ENCODE results near the gene CCDC40. TPM values are rescaled to one million over a fixed set of nuclear protein-coding genes. Genes with fewer than 3 reads are reported as not detected.
A peak's percentile ranks its signal among the peaks of the same experiment; 100 is the strongest.

CCDC40 gene
- total and polyA plus RNA-seq, 2 of the 13 experiments (the other 11 are each of a cell fraction or from before 2014, with no cell fraction given) = 4.1 to 5.5 TPM

DNA sequence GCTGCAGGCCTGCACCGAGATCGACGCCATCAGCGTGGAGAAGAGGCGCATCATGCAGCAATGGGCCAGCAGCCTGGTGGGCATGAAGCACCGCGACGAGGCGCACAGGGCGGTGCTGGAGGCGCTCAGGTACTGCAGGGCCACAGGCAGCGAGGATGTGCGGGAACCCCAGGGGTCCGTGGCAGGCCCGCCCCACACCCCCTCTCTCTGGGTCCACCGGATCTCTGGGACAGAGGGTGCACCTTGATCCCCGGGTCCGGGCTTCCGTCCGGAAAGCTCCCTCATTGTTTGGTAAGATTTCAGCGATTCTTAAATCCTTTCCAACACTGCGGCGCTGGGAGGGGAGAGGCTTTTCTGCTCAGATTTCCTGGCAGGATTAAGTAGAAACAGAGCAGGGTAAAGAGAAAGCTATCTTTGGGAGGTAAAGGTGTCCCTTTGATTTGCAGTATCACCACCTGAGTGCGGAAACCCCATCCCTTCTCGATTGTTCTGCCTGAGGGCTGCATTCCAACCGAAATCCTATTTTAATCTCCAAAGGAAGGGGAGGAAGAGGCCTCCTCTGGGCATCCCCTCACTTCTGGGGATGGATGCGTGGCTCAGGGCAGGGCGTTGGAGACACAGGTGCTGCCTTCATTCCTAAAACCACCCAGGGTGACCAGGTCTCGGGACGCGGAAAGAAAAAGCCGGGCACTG lies 29.2 kb downstream of the CCDC40 start (continued):
- TF ChIP-seq HNRNPL (IDR thresholded peaks at IDR 0.05; ENCODE audit: low read depth, low read length) = 0 out of 2 replicates have a peak, but pooled peaks have one; percentile 27
- 0 out of 2 replicates have a peak, but pooled peaks have one; percentile 14 for TF ChIP-seq HNF4G (IDR thresholded peaks at IDR 0.05; ENCODE audit: borderline replicate concordance, low read depth, low read length)
- no peak for TF ChIP-seq HNF4G (CRISPR knock-in tag; IDR thresholded peaks at IDR 0.05; ENCODE audit: borderline replicate concordance, low read depth)
- TF ChIP-seq IRF2 (CRISPR knock-in tag; IDR thresholded peaks at IDR 0.05) = no peak
- TF ChIP-seq, protein P1, sequence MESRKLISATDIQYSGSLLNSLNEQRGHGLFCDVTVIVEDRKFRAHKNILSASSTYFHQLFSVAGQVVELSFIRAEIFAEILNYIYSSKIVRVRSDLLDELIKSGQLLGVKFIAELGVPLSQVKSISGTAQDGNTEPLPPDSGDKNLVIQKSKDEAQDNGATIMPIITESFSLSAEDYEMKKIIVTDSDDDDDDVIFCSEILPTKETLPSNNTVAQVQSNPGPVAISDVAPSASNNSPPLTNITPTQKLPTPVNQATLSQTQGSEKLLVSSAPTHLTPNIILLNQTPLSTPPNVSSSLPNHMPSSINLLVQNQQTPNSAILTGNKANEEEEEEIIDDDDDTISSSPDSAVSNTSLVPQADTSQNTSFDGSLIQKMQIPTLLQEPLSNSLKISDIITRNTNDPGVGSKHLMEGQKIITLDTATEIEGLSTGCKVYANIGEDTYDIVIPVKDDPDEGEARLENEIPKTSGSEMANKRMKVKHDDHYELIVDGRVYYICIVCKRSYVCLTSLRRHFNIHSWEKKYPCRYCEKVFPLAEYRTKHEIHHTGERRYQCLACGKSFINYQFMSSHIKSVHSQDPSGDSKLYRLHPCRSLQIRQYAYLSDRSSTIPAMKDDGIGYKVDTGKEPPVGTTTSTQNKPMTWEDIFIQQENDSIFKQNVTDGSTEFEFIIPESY (CRISPR knock-in tag; IDR thresholded peaks at IDR 0.05) = peak; percentile 98
- 0 out of 2 replicates have a peak, but pooled peaks have one; percentile 10 for TF ChIP-seq GABPB1 (CRISPR knock-in tag; IDR thresholded peaks at IDR 0.05)
- TF ChIP-seq, protein P2, sequence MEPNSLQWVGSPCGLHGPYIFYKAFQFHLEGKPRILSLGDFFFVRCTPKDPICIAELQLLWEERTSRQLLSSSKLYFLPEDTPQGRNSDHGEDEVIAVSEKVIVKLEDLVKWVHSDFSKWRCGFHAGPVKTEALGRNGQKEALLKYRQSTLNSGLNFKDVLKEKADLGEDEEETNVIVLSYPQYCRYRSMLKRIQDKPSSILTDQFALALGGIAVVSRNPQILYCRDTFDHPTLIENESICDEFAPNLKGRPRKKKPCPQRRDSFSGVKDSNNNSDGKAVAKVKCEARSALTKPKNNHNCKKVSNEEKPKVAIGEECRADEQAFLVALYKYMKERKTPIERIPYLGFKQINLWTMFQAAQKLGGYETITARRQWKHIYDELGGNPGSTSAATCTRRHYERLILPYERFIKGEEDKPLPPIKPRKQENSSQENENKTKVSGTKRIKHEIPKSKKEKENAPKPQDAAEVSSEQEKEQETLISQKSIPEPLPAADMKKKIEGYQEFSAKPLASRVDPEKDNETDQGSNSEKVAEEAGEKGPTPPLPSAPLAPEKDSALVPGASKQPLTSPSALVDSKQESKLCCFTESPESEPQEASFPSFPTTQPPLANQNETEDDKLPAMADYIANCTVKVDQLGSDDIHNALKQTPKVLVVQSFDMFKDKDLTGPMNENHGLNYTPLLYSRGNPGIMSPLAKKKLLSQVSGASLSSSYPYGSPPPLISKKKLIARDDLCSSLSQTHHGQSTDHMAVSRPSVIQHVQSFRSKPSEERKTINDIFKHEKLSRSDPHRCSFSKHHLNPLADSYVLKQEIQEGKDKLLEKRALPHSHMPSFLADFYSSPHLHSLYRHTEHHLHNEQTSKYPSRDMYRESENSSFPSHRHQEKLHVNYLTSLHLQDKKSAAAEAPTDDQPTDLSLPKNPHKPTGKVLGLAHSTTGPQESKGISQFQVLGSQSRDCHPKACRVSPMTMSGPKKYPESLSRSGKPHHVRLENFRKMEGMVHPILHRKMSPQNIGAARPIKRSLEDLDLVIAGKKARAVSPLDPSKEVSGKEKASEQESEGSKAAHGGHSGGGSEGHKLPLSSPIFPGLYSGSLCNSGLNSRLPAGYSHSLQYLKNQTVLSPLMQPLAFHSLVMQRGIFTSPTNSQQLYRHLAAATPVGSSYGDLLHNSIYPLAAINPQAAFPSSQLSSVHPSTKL (CRISPR knock-in tag; IDR thresholded peaks at IDR 0.05) = no peak
